Glutamatergic neuron (in vitro differentiated cells): ENCODE measurements around the gene PPHLN1. TPM values are rescaled to one million over a fixed set of nuclear protein-coding genes. Genes with fewer than 3 reads are reported as not detected.

Source experiments
- DNase-seq: peaks from one replicate; pipeline ENCODE4 v3.0.0; 2022
- H3K27ac Mint-ChIP-seq: one replicate; pipeline ENCODE4 v1.8.0; 2020; ENCODE audit warnings: mild to moderate bottlenecking, mixed read lengths, inconsistent platforms; ENCODE audit not compliant: unreplicated experiment
- H3K27me3 Mint-ChIP-seq: one replicate; pipeline ENCODE4 v1.8.0; 2020; ENCODE audit warnings: mild to moderate bottlenecking, moderate library complexity, mixed read lengths, inconsistent platforms; ENCODE audit not compliant: unreplicated experiment
- H3K36me3 Mint-ChIP-seq: one replicate; pipeline ENCODE4 v1.8.0; 2020; ENCODE audit warnings: mild to moderate bottlenecking, mixed read lengths, inconsistent platforms; ENCODE audit not compliant: unreplicated experiment
- H3K4me1 Mint-ChIP-seq: one replicate; pipeline ENCODE4 v1.8.0; 2020; ENCODE audit warnings: mild to moderate bottlenecking, low read depth, mixed read lengths, inconsistent platforms; ENCODE audit not compliant: unreplicated experiment
- H3K4me3 Mint-ChIP-seq: one replicate; pipeline ENCODE4 v1.8.0; 2020; ENCODE audit warnings: mild to moderate bottlenecking, mixed read lengths, inconsistent platforms; ENCODE audit not compliant: unreplicated experiment
- H3K9me3 Mint-ChIP-seq: one replicate; pipeline ENCODE4 v1.8.0; 2020; ENCODE audit warnings: mild to moderate bottlenecking, moderate library complexity, mixed read lengths, inconsistent platforms; ENCODE audit not compliant: unreplicated experiment
- total RNA-seq: library from RNA; stranded (reverse); fragmentation: NEBNext Ultra II Directional; extraction: Animal tissue kit (Norgen Biotek cat#: 25700); gene quantifications from one replicate; pipeline ENCODE4 v1.2.1, GENCODE V29; 2021; ENCODE audit not compliant: unreplicated experiment
- TF ChIP-seq, protein P1 (sequence below): fragments of 200-600 bp; sonication (generic); IDR thresholded peaks from one replicate; pipeline ENCODE4 v1.5.0; 2021; ENCODE audit not compliant: partially characterized antibody, unreplicated experiment

The PPHLN1 gene
- total RNA-seq, 1 donor from 2014 or later = 64.4 TPM

DNA sequence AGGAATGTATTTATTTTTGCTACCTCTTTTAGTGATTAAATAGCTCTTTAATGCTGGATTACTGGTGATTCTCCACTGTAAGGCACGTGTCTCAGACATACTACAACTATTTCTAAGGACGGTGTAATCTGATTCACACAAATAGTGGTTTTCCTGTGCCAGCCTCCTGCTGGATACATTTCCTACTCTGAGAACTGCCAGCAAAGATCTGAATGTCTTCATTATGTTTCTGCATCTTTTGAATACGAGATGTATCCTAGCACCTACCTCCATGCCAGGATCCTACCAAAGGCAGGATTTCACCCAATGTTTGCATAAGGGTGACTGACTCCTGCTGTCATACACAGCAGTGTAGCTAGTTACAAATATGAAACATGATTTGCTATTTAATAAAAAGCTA, 143.0 kb downstream of the PPHLN1 start:
- Mint-ChIP-seq H3K4me1 (no peaks in the 10 kb centered on the region), H3K27ac (no peak overlapping the region), H3K4me3 (no peak overlapping the region), H3K9me3 (no peaks in the 10 kb centered on the region), H3K36me3 (no peaks in the 10 kb centered on the region), H3K27me3 (no peaks in the 10 kb centered on the region)
- DNase-seq = no peak
- TF ChIP-seq, protein P1, sequence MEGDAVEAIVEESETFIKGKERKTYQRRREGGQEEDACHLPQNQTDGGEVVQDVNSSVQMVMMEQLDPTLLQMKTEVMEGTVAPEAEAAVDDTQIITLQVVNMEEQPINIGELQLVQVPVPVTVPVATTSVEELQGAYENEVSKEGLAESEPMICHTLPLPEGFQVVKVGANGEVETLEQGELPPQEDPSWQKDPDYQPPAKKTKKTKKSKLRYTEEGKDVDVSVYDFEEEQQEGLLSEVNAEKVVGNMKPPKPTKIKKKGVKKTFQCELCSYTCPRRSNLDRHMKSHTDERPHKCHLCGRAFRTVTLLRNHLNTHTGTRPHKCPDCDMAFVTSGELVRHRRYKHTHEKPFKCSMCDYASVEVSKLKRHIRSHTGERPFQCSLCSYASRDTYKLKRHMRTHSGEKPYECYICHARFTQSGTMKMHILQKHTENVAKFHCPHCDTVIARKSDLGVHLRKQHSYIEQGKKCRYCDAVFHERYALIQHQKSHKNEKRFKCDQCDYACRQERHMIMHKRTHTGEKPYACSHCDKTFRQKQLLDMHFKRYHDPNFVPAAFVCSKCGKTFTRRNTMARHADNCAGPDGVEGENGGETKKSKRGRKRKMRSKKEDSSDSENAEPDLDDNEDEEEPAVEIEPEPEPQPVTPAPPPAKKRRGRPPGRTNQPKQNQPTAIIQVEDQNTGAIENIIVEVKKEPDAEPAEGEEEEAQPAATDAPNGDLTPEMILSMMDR = no peak

DNA sequence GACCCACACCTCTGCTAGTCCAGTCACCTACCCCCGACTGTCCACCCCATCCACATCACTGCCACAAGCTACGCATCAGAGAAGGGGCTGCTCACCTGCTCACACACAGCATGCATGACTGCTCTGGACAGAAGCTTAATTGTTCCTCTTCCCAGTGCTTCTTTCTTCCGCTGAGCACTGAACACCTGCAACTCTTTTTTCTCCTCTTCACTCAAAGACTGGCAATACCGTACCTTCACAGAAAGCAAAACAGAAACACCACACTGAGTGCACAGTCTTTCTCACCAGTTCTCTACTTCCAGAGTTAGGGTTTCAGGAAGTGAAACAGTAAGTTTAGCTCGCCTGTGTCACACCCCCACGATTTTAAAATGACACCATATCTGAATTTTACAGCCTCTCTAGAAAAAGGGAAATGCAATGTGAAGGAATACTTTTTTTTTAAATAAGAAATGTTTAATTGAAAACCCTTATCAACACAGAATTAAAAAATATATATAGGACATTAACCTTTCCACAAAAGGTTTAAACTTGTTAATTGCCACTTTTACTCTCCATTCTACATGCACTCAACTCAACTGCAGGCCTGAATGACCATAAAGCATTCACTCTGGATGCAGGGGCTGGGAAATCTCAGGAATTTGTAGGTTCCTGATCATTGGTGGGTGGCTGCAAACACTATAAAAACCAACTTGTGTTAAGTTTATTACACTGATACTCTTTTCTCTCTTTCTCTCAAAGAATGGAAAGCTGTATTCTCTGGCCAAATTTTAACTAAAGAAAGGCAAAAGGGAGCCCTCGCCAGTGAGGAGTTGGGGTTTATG, 143.6 kb downstream of the PPHLN1 start:
- no peaks in the 10 kb centered on the region for H3K36me3 Mint-ChIP-seq
- no peak for DNase-seq
- no peaks in the 10 kb centered on the region for H3K27me3 Mint-ChIP-seq
- no peaks in the 10 kb centered on the region for H3K4me1 Mint-ChIP-seq
- H3K9me3 Mint-ChIP-seq = no peaks in the 10 kb centered on the region
- H3K27ac Mint-ChIP-seq = no peak overlapping the region
- H3K4me3 Mint-ChIP-seq = no peak overlapping the region
- TF ChIP-seq, protein P1 = no peak

DNA sequence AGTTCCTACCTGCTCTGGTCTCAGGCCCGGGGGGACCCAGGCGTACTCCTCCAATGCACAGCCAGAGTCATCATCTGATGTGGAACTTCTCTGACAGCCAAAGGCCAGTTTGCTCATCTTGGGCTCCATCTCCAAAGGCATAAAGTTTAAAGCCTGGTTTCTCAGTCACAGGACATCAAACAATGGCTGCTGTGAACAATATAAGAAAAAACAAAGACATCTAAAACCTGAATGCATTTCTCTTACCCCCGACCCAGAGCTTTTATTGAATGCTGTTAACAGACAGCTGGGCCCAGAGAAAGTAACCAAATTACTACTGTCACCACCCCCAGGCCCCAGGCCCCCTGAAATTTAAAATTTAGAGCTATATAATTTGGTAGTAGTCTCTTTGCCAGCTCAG, 146.4 kb downstream of the PPHLN1 start:
- Mint-ChIP-seq H3K4me3 (no peak overlapping the region), H3K4me1 (peaks cover 5% of the 10 kb centered on the region)
- DNase-seq = no peak

DNA sequence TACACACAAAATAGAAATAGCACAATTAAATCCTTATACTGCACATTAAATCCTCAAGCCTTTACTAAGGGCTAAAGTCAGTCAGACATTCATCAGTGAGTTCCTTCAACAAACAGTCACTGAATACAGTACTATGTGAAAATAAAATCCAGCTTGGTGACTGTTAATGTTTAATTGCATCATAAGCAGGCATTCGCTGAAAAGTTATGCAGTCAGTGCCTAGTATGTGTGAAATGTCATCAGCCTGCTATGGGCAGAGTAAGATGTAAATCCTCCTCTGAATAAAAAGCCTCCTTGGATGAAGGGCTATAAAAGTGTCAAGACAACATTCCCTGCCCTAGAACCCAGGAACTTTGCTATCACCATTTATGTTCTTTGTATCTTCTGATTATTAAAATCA, 147.2 kb downstream of the PPHLN1 start:
- DNase-seq = no peak
- Mint-ChIP-seq H3K27ac (no peak overlapping the region), H3K36me3 (no peaks in the 10 kb centered on the region), H3K9me3 (no peaks in the 10 kb centered on the region), H3K27me3 (no peaks in the 10 kb centered on the region), H3K4me1 (peaks cover 5% of the 10 kb centered on the region), H3K4me3 (no peak overlapping the region)
- TF ChIP-seq, protein P1 = no peak

More for the DNA sequence above, 146.4 kb downstream of the PPHLN1 start:
- TF ChIP-seq, protein P1 = no peak
- Mint-ChIP-seq H3K27ac (no peak overlapping the region), H3K27me3 (no peaks in the 10 kb centered on the region), H3K9me3 (no peaks in the 10 kb centered on the region), H3K36me3 (no peaks in the 10 kb centered on the region)

DNA sequence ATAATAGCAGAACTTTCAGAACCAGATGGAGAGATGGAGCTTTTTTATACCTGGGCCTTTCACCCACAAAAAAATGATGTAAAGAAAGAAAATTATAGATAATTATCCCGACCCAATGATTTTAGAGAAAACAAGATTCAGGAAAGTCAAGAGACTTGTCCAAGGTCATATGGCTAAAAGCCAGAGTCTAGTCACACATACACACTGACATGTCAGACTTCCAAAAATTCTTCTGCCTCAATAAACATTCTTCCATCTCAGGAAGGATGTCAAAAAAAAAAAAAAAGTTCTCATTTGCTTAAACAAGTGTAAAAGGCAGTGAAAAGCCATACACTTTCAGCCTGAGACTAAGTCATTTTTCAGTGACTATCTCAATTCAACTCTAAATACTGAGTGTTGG, 147.6 kb downstream of the PPHLN1 start:
- TF ChIP-seq, protein P1 = no peak
- no peak for DNase-seq
- no peaks in the 10 kb centered on the region for H3K9me3 Mint-ChIP-seq
- no peak overlapping the region for H3K27ac Mint-ChIP-seq
- no peaks in the 10 kb centered on the region for H3K27me3 Mint-ChIP-seq
- H3K4me1 Mint-ChIP-seq = peaks cover 5% of the 10 kb centered on the region
- no peak overlapping the region for H3K4me3 Mint-ChIP-seq
- H3K36me3 Mint-ChIP-seq = no peaks in the 10 kb centered on the region
